NCI-H1436 (cell line): Measurements from ENCODE around the gene TRAPPC4.
"Not testable (repeated sequence)": the region's sequence is repeated elsewhere in the genome, so short reads cannot be mapped to it uniquely, and the experiment has no call there.

ENCODE experiments used
- DNase-seq: peaks from one replicate; lab custom pipeline; 2025; lab: John Stamatoyannopoulos, UW

Gene TRAPPC4

DNA sequence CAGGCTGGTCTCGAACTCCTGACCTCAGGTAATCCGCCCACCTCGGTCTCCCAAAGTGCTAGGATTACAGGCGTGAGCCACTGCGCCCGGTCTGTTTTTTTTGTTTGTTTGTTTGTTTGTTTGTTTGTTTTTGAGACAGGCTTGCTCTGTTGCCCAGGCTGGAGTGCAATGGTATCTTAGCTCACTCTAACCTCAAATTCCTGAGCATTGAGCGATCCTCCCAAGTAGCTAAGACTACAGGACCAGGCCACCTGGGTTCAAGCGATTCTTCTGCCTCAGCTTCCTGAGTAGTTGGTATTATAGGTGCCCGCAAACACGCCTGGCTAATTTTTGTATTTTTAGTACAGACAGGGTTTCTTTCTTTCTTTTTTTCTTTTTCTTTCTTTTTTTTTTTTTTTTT is 14.9 kb downstream of the TRAPPC4 start:
- DNase-seq: not testable (repeated sequence)

DNA sequence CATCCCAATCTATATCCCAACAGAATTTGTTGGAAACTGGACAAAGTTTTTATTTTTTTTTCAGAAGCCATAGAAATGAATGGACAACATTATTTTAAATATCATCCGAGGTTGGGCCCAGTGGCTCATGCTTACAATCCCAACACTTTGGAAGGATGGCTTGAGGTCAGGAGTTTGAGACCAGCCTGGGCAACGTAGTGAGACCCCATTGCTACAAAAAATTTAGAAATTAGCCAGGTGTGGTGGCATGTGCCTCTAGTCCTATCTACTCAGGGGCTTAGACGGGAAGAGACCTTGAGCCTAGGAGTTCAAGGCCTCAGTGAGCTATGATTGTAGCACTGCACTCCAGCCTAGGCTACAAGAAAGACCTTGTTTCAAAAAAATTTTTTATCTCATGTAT is 16.2 kb downstream of the TRAPPC4 start:
- no peak for DNase-seq

DNA sequence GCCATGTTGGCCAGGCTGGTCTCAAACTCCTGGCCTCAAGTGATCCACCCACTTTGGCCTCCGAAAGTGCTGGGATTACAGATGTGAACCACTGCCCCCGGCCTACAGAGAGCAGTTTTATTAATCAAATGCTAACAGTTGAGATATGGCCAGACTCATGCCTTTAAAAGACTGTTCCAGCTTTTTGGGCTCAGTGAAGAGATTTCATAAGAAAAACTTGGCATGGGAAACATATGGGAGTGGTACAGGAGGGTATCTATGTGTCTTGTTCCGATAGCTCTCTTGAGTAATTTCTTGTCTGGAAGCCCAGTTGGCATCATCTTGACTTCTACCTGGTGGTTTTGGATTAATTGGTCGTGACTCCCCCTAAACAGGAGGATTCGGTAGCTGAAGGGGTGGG is 20.3 kb downstream of the TRAPPC4 start:
- DNase-seq: no peak

DNA sequence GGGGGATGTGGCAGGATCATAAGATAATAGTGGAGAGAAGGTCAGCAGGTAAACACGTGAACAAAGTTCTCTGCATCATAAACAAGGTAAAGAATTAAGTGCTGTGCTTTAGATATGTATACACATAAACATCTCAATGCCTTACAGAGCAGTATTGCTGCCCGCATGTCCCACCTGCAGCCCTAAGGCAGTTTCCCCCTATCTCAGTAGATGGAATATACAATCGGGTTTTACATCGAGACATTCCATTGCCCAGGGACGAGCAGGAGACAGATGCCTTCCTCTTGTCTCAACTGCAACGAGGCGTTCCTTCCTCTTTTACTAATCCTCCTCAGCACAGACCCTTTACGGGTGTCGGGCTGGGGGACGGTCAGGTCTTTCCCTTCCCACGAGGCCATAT is 20.9 kb downstream of the TRAPPC4 start:
- DNase-seq: not testable (repeated sequence)

DNA sequence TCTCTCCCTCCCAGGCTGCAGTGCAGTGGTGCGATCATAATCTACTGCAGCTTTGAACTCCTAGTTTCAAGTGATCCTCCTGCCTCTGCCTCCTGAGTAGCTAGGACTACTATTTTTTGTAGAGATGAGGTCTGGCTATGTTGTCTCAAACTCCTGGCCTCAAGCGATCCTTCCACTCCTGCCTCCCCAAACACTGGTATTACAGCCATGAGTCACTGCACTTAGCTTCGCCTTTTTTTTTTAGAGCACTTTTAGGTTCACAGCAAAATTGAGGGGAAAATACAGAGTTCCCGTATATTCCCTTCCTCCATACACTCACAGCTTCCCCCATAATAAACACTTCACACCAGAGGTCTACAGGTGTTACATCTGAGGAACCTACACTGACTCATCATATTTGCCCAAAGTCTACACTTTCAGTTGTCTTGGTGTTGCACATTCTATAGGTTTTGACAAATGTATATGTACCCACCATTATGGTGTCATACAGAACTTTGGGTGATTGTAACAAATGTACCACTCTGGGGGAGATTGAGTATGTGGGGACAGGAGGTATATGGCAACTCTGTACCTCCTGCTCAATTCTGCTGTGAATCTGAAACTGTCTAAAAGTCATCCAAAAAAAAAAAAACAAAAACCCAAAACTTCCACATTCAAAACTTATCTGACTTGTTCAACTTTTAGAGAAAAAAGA is 23.4 kb downstream of the TRAPPC4 start:
- DNase-seq: no peak

DNA sequence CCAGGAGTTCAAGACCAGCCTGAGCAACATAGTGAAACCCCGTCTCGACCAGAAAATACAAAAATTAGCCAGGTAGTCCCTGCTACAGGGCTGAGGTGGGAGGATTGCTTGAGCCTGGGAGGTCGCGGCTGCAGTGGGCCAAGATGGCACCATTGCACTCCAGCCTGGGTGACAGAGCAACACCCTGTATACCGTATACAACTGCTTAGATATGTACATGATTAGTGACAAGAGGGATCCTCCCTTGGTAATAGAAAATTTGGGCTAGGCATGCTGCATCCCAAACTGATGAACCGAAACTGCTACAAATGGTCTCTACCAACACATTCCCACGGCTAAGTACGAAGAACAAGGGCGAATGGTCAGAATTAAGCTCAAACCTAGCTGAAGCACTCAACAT is 24.4 kb downstream of the TRAPPC4 start:
- DNase-seq: no peak

DNA sequence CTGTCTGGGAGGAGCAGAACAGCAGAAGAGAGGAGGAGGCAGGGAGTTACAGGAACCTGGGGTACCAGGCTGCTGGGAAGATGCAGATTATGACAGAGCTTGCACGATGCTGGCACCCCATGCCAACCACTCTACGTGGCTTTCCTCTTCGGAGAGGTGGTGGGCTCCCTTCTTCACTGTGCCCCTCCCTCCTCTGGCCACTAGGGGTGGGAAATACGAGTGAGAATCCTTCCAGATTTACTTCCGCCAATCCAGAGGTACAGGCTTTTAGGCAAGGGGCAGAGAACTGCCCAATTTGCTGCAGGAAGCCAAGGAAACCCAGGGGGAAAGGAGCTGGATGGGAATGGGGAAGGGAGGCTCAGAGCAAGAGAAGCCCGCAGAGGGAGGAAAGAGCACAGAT is 26.1 kb downstream of the TRAPPC4 start:
- DNase-seq: no peak

DNA sequence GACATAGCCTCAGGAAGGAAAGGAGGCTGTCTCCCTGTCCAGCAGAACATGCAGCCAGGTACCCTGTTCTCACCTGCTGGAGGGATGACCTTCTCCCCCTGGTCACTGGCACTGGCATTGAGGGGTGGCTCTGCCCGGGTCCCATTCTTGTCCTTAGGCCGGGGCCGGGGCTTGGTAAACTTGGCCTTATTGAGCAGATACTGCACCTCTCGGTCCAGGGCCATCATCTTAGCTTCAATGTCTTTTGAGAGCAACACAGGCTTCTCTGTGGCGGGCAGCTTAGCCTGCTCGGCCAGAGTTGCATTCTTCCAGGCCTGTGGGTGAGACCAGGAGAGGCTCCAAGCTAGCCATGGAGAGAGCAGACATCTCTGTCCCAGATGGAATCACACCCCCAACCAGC is 27.9 kb downstream of the TRAPPC4 start:
- DNase-seq: no peak

DNA sequence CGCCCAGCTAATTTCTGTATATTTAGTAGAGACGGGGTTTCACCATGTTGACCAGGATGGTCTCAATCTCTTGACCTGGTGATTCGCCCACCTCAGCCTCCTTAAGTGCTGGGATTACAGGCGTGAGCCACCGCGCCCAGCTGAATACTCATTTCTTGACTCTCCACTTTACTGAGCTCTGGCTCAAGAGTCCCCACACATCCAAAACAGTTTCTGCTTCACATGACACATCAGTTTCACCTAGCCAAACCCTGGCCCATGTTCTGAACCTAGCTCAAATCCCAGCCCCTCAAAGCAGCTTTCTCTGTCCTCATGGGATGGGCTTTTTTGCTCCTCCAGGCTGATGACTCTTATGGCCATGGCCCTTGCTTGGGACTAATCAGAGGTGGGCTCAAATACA is 28.6 kb downstream of the TRAPPC4 start:
- DNase-seq: no peak

DNA sequence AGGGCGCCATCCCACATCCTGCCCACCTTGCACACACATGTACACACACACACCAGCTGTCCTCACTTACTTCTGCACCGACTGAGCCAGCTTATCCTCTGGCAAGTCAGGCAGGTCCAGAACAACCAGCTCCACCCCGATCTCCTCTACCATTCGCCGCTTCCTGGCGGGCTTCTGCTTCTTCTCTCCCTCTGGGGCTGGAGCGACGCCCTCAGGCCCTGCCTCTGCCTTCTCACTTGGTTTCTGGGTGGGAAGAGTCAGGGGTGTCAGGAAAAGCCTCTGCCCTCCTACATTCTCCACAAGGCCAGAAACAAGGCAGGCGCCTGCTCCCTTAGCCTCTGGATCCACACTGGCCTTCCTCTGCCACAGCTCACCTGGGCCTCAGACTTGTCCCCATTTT is 30.1 kb downstream of the TRAPPC4 start:
- no peak for DNase-seq

DNA sequence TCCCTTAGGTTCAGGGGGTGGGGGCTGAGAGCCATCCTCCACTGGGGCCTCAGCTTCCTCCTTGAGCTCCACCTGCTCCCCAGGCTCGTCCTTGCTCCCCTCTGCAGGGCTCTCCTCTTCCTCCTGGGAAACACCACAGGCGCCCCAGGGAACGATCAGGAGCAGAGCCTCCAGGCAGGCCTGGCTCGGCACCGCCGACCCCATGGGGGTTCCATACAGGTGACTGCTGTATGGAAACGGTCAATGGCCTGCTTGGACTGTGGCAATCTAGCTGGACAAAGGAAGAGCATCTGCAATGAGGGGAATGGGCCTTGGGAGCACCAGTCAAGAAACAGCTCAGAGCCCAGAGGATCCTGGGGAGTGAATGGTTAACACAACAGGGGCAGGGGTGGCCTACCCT is 30.5 kb downstream of the TRAPPC4 start:
- DNase-seq: no peak

DNA sequence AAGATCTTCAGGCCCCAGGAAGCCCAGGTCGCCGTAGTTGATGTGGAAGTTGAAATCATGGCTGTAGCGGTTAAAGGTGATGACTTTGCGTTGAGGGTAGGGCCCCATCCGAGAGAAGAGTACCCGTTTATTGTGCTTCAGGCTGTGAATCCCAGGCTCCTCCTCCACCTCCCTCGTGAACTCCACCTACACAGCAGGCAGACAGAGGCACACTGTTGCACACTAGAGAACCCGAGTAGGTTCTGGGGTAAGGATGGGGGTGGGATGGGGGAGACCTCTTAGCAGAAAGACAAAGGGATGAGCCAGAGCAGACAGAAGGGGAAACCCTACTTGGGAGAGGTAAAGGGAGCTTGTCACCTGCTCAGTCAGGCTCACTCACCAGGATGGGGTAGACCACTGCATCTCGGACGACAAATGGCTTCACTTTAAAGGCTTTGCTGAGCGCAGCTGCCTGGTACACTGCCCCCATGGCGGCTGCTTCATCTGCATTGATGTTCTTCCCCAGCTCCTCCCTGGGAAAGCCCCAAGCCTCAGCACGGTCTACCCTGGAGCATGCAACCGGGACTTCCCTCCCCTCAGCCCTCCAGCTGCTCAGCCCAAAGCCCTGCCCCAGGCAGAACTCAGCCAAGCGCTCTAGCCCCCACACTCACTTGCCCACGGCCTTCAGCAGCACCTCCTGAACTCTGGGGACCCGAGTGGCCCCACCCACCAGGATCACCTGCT is 33.0 kb downstream of the TRAPPC4 start:
- DNase-seq: no peak

DNA sequence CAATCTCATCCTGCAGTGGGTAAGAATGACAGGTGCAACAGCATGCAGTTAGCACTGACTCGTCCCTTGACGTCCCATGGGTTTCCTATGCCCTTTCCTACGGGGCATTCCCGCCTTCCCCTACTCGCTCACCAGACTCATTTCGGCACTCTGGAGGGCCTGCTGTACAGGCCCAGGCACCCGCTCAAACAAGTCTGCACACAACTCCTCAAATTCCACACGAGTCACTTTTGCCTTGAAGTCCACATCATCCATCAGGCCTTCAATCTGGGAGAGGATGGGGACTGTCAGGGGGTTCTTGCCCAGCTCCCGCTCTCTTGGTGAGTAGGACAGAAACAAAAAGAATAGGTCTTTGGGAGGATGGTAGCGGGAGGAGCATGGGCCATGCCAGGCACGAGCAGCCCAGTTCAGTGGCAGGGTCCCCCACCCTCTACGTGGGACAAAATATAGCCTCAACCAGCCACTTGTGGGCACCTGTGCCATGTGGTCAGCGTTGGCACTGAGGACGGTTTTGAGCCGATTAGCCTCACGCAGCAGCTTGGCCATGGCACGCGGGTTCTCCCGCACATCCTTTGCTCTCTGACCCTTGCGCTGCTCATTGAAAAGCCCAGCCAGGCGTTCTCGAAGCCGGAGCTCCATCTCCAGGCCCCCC is 33.7 kb downstream of the TRAPPC4 start:
- no peak for DNase-seq

DNA sequence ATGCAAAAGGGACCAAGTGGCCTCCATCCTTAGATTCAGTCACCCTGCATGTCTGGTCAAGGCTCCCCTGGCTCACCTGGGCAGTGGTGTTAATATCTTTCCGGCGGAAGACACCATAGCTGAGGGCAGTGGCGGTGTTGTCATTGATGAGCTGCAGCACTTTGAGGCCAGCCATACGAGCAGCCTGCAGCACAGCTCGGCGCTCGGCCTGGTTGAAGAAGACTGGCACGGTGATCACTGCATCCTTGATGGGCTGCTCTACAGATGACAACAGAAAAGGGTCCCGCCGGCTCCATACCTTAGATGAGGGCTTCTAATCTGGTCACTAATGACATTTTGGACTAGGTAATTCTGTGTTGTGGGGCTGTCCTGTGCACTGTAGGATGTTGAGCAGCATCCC is 35.9 kb downstream of the TRAPPC4 start:
- no peak for DNase-seq

DNA sequence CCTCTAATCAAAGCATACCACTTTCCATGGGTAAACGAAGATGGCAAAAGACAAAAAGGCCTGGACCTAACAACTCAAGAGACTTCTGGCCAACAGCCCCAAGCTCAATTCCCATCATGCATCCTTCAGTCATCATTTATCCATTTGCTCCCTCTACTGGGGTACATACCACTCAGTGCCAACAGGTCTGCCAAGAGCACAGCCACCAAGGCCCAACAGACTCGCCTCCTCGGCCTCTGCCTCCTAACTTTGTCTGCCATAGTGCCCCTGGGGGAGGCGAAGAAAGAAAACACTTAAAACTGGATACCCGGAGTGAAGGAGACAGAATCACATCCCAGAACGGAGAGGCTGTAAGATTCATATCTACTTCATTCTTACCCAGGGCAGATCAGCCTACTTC is 37.3 kb downstream of the TRAPPC4 start:
- no peak for DNase-seq

DNA sequence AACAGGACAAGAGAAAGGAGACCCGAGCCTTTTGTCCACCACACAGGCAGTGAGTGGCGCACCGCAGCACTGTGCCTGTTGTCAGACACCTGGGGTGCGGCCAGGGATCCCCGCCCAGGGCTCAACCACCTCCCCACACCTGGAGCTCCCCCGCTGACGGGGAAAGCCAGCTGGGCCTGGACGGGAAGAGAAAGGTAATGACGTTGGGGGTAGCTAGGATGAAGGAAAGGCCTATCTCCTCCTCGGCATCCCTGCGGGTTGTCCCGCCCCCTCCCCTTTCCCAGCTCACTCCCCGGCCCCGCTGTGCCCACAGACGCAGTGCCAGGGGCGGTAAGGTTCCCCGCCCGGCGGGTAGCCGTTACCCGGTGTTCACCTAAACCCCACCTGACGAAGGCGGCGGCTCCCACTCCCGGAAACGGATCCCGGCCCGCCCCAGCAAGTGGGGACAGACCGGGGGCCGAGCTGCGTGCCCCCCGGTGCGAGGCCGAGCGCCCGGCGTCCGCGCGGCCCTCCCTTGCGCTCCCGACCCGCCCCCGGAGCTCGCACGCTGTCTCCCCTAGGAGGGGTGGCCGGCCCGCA is 37.9 kb downstream of the TRAPPC4 start:
- peak; percentile 8 for DNase-seq

DNA sequence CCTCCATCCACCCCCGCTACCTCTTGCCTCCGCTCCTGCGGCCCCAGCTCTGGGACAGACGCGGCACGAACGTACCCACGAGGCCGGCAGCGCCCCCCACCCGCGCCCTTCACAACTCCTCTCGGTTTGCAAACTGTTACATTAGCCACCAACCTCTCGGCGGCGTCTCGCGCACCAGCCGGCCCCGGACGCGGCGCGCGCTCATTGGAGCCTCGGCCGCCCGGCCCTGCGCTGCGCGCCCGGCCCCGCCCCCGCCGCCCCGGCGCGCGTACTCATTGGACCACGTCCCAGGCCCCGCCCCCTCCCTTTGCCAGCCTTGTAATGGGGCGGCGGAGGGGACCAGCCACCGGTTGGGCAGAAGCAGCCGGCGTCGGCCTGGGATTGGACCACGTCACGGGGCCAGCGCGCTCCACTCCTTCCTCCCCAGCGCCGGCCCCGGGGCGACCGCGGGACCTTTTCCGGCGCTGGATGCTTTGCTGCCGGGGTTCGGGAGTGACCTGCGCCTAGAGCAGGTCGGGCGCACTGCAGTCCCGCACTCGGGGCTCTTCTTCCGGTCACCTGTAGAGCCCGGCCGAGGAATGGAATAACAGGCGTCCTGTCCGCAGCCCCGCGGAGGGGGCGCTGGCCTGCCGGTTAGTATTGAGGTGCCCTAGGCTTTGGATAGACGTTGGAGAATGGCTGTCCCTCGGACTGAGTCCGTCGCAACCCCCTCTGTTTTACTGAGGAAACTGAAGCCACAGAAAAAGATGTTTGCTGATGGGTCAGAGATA is 38.6 kb downstream of the TRAPPC4 start, which contains the start of gene HYOU1:
TSS of gene HYOU1 (minus strand) at position 206 of the 770 bp plus-strand sequence. CDS start 1,045 bp downstream, outside the sequence.
- peak; percentile 98 for DNase-seq

DNA sequence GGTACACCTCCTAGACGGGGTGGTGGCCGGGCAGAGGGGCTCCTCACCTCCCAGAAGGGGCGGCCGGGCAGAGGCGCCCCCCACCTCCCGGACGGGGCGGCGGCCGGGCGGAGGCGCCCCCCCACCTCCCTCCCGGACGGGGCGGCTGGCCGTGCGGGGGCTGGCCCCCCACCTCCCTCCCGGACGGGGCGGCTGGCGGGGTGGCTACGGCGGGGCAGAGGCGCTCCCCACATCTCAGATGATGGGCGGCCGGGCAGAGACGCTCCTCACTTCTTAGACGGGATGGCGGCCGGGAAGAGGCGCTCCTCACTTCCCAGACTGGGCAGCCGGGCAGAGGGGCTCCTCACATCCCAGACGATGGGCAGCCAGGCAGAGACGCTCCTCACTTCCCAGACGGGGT is 40.6 kb downstream of the TRAPPC4 start:
- not testable (repeated sequence) for DNase-seq

DNA sequence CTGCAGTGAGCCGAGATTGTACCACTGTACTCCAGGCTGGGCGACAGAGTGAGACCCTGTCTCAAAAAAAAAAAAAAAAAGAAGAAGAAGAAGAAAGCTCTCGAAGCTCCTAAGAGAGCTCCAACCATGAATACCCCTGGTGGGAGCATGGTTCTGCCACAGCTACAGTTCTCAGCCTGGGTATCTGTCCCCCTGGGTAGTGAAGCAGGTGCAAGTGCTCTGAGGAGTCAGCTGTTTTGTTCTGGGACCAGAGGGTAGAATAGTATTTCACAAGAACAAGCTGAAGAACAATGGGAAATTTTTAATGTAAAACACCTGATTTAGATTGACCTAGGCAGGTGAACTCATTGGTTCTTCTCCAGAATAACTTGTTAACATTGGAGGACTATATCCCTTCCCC is 42.7 kb downstream of the TRAPPC4 start:
- DNase-seq: no peak

DNA sequence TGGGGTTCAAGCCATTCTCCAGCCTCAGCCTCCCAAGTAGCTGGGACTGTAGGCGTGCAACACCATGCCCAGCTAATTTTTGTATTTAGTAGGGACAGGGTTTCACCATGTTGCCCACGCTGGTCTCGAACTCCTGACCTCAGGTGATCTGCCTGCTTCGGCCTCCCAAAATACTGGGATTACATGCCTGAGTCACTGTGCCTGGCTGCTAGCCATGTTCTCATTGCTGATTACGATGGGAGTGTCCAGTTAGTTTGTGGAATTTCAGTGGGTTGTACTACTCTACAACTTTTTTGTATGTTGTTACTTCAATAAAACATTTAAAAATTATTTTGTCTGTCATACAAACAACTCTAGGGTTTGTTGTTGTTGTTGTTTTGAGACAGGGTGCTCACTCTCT is 44.2 kb downstream of the TRAPPC4 start:
- no peak for DNase-seq

DNA sequence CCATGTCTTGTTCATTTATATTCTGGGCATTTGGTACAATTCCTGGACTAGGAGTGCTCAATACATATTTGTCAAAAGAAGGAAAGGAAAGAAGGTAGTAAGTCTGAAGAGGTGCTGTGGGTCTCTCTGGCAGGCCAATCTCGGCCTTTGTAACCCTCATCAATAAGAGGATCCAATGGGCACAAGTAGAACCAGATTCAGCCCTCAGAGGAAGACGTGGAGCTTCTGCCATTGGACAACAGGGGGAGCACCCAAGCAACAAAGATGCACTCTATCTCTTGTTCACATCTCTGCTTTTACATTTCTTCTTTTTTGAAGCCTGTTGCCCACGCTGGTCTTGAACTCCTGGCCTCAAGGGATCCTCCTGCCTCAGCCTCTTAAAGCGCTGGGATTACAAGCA is 46.8 kb downstream of the TRAPPC4 start:
- no peak for DNase-seq
